Retina (tissue), 1 donor: Measurements from ENCODE around the gene ASCC3.

Experiments
- DNase-seq: peaks from one replicate; pipeline ENCODE4 v3.0.0-alpha.2; 2016

The ASCC3 gene

GRCh38 chr6:100462706-100463629 is 418.2 kb downstream of the ASCC3 start:
- peak; percentile 59 for DNase-seq

- peak; percentile 57 for DNase-seq
Observed at GRCh38 chr6:100461917-100462705, 419.0 kb downstream of the ASCC3 start.

- peak; percentile 86 for DNase-seq
Observed at GRCh38 chr6:100461278-100461916, 419.7 kb downstream of the ASCC3 start.

- DNase-seq = peak; percentile 56
Observed at GRCh38 chr6:100460650-100461204, 420.4 kb downstream of the ASCC3 start.

- no peak for DNase-seq
Observed at GRCh38 chr6:100459592-100460184, 421.4 kb downstream of the ASCC3 start.

- peak; percentile 48 for DNase-seq
Observed at GRCh38 chr6:100458841-100459591, 422.1 kb downstream of the ASCC3 start.
